Measurements from ENCODE around the gene ZNF793. TPM values are rescaled to one million over a fixed set of nuclear protein-coding genes. Genes with fewer than 3 reads are reported as not detected.

The ZNF793 gene
- 1.6 and 3.0 TPM in 2 replicates for total RNA-seq

DNA sequence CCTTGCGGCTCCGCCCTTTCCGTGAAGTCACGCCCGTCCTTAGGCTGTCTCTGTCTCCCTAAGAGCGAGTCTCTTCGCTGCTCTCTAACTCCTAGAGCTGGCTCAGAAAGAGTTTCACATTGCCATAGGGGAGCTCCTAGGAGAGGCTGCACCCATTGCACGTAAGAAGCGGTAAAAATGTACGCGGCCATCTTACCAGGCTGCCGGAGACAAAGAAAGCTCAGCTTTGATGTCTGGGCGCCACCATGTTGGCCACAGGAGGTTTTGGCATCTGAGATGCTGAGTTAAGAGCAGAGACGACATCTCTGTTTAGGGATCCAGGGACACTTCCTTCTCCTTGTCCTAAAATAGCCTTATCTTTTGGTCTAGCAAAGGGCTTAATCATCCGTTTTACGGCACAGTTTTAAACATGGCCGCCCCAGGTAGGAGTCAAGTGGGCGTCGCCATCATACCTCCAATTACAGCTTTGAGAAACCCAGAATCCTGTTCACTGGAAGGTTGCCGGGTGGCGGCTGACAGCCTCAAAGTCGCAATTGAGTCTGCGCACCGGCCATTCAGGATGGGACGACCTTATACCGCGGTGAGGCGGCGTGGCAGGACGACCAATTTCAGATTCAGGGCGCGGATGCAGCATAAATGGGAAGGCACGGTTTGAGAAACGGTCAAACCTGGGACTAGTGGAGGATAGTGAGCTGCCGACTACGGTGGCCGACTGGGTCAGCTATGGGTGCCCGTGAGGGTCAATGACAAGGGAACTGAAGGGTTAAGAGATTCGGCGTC lies at the start of gene ZNF793:
ZNF793 (plus strand) TSS at position 553 of the 780 bp plus-strand sequence. CDS start 16,501 bp downstream, outside the sequence.

DNA sequence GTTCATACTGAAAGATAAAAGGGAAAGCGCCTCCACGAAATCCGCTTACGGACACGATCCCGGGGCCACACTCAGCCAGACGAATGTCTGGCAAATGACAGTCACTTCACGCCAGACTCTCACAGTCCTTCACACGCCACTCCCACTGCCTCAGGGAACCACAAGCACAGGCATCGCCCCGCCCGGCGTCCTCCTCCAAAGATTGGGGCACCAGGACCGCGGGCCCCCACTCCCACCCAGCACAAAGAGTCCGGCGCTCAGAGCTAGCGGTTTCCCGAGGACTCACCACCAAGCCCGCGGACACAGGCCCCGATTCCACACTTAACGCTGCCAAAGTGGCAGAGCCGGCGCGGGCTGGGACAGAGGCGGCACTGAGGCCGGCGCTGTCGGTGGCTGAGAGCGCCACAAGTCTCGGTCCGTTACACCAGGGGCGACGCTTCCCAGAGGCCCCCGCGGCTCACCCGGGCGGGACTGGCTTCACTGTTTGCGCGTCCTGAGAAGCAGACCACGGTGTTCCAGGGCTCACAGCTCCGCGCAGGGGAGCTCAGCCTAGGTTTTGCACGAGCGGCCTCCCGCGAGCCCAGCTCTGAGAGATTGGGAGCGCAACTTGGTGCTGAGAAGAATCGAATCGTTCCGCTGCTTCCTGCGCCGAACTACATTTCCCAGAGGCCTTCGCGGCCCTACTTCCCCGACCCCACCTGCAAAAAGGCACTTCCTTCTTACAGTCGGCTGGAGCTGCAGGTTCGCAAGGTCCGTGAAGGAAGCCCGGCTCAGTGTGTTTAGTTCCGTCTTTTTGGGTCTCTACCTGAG lies 39.7 kb upstream of the ZNF793 start, which contains the start of gene ZNF569:
ZNF569 (minus strand) TSS at position 647 of the 810 bp plus-strand sequence. CDS start 22,523 bp downstream, outside the sequence.

DNA sequence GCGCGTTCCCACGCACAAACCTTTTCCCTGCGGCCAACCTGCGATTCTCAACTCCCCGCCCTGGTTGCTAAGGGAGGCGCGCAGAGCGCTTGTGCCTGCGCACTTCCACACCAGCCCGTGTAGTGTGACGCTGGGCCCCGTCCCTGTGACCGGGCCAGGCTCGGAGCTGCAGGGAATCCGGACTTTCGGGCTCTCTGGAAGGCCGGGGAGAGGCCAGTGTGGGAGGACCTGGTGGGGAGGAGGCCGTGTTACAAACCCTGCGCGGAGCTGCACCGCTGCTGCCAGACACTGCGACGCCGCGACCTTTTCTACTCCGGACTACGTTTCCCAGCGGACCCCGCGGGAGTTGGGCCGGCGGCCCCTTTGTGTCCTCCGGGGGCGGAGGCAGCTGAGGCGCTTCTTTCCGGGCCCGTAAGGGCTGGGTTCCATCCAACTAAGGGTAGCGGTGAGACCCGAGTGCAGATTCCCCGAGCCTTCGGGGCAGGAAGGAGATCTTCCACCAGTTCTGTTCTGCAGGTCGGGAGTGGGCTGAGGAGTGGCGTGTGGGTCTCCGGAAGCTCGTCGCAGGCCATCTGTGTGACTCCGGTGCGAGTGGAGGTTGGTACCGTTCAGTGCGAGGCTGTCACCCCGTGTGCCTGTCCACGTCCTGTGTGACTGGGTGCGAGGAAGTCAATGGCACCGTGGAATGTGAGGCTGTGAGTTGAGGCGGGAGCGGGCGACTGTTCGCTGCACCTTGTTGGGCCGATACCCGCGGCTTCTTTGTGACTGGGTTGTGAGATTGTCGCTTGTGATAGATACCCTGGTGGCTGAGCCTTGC lies 37.6 kb upstream of the ZNF793 start, which contains the start of gene ZNF570:
ZNF570 (plus strand) TSS at position 396 of the 817 bp plus-strand sequence. CDS start 999 bp downstream, outside the sequence.

Other genes starting within 250 kb of the ZNF793 start
- 1.7 and 3.0 TPM in 2 replicates for gene ZNF527, start 135.8 kb upstream of the ZNF793 start, total RNA-seq
- 1.3 and 2.4 TPM in 2 replicates for gene ZNF569, start 39.5 kb upstream of the ZNF793 start, total RNA-seq
- 2.0 and 4.6 TPM in 2 replicates for gene ZNF570, start 37.6 kb upstream of the ZNF793 start, total RNA-seq
- 0.84 and 1.6 TPM in 2 replicates for gene ZNF571, start 87.9 kb downstream of the ZNF793 start, total RNA-seq
- 0.19 and 0.35 TPM in 2 replicates for gene ZNF540, start 87.9 kb downstream of the ZNF793 start, total RNA-seq
- 6.6 and 9.0 TPM in 2 replicates for gene ZFP30, start 148.5 kb downstream of the ZNF793 start, total RNA-seq
- gene ZNF607, start 212.8 kb downstream of the ZNF793 start, total RNA-seq = 3.9 and 5.0 TPM in 2 replicates

Data from airway epithelial cell (primary cell).